Osteocyte (in vitro differentiated cells): ENCODE results near the gene LRRC31. TPM values are rescaled to one million over a fixed set of nuclear protein-coding genes. Genes with fewer than 3 reads are reported as not detected.

ENCODE experiments used
- DNase-seq: peaks from one replicate; pipeline ENCODE4 v3.0.0; 2021; ENCODE audit warnings: mixed read lengths; ENCODE audit not compliant: unreplicated experiment; ENCODE audit errors: extremely low spot score
- H3K27ac Mint-ChIP-seq: one replicate; pipeline ENCODE4 v1.8.0; 2021; ENCODE audit warnings: mild to moderate bottlenecking, mixed read lengths; ENCODE audit not compliant: unreplicated experiment
- H3K27me3 Mint-ChIP-seq: one replicate; pipeline ENCODE4 v1.8.0; 2021; ENCODE audit warnings: mixed read lengths; ENCODE audit not compliant: unreplicated experiment
- H3K36me3 Mint-ChIP-seq: one replicate; pipeline ENCODE4 v1.8.0; 2021; ENCODE audit warnings: mixed read lengths; ENCODE audit not compliant: unreplicated experiment
- H3K4me1 Mint-ChIP-seq: one replicate; pipeline ENCODE4 v1.8.0; 2021; ENCODE audit warnings: mixed read lengths; ENCODE audit not compliant: unreplicated experiment
- H3K4me3 Mint-ChIP-seq: one replicate; pipeline ENCODE4 v1.8.0; 2021; ENCODE audit warnings: mild to moderate bottlenecking, moderate library complexity, mixed read lengths; ENCODE audit not compliant: unreplicated experiment
- H3K9me3 Mint-ChIP-seq: one replicate; pipeline ENCODE4 v1.8.0; 2021; ENCODE audit warnings: mixed read lengths; ENCODE audit not compliant: unreplicated experiment
- CTCF ChIP-seq: fragments of 200-600 bp; sonication (generic); IDR thresholded peaks from 2 replicates; pipeline ENCODE4 v1.5.0; 2021; ENCODE audit warnings: antibody characterized with exemption, mild to moderate bottlenecking, moderate library complexity
- total RNA-seq: library from RNA; stranded (reverse); gene quantifications from 2 replicates; pipeline ENCODE4 v1.2.1, GENCODE V29; 2021

The LRRC31 gene
- total RNA-seq, 1 donor from 2014 or later = not detected

GRCh38 chr3:169895072-169895471 is 25.3 kb upstream of the LRRC31 start:
- no peak for TF ChIP-seq CTCF
- Mint-ChIP-seq H3K4me1 (no peaks in the 10 kb centered on the region), H3K4me3 (no peak overlapping the region), H3K27ac (no peak overlapping the region), H3K9me3 (peaks cover 3% of the 10 kb centered on the region), H3K36me3 (no peaks in the 10 kb centered on the region), H3K27me3 (peaks cover 6% of the 10 kb centered on the region)
- no peak for DNase-seq

GRCh38 chr3:169894110-169894509 is 24.4 kb upstream of the LRRC31 start:
- no peak overlapping the region for H3K4me3 Mint-ChIP-seq
- no peaks in the 10 kb centered on the region for H3K36me3 Mint-ChIP-seq
- no peak for TF ChIP-seq CTCF
- no peak overlapping the region for H3K27ac Mint-ChIP-seq
- no peaks in the 10 kb centered on the region for H3K27me3 Mint-ChIP-seq
- H3K9me3 Mint-ChIP-seq = no peaks in the 10 kb centered on the region
- DNase-seq = no peak
- H3K4me1 Mint-ChIP-seq = no peaks in the 10 kb centered on the region

GRCh38 chr3:169891886-169892285 is 22.2 kb upstream of the LRRC31 start:
- no peak overlapping the region for H3K4me3 Mint-ChIP-seq
- no peaks in the 10 kb centered on the region for H3K9me3 Mint-ChIP-seq
- no peaks in the 10 kb centered on the region for H3K4me1 Mint-ChIP-seq
- DNase-seq = no peak
- no peaks in the 10 kb centered on the region for H3K27me3 Mint-ChIP-seq
- no peak overlapping the region for H3K27ac Mint-ChIP-seq
- no peak for TF ChIP-seq CTCF
- no peaks in the 10 kb centered on the region for H3K36me3 Mint-ChIP-seq

GRCh38 chr3:169886671-169887070 is 16.9 kb upstream of the LRRC31 start:
- no peak for TF ChIP-seq CTCF
- H3K9me3 Mint-ChIP-seq = no peaks in the 10 kb centered on the region
- H3K4me1 Mint-ChIP-seq = no peaks in the 10 kb centered on the region
- H3K27me3 Mint-ChIP-seq = peaks cover 7% of the 10 kb centered on the region
- H3K36me3 Mint-ChIP-seq = no peaks in the 10 kb centered on the region
- no peak for DNase-seq
- H3K4me3 Mint-ChIP-seq = no peak overlapping the region
- H3K27ac Mint-ChIP-seq = no peak overlapping the region

- peaks cover 10% of the 10 kb centered on the region for H3K27me3 Mint-ChIP-seq
- H3K36me3 Mint-ChIP-seq = no peaks in the 10 kb centered on the region
- H3K4me3 Mint-ChIP-seq = no peak overlapping the region
- no peak for DNase-seq
- H3K4me1 Mint-ChIP-seq = no peaks in the 10 kb centered on the region
- TF ChIP-seq CTCF = no peak
- no peak overlapping the region for H3K27ac Mint-ChIP-seq
- no peaks in the 10 kb centered on the region for H3K9me3 Mint-ChIP-seq
These were observed 11.0 kb upstream of the LRRC31 start for GRCh38 chr3:169880576-169881250.
